Fibroblast of skin of left quadriceps (primary cell): ENCODE results near the gene NIM1K.
"Not testable (repeated sequence)": the region's sequence is repeated elsewhere in the genome, so short reads cannot be mapped to it uniquely, and the experiment has no call there.

ENCODE experiments used
- DNase-seq, 2 experiments: peaks; one replicate each; pipeline ENCODE4 v3.0.0-alpha.2; 2013; ENCODE audit warnings: low read depth in 2 of 2

Gene NIM1K

GRCh38 chr5:43191740-43192557, at the start of gene NIM1K:
Gene NIM1K (plus strand): TSS chr5:43192225. CDS start chr5:43245776, 53,551 bp downstream.
- no peak for DNase-seq

- no peak for DNase-seq
Measured at GRCh38 chr5:43145071-43145470, 47.0 kb upstream of the NIM1K start.

- DNase-seq: no peak
Measured at GRCh38 chr5:43146958-43147357, 45.1 kb upstream of the NIM1K start.

GRCh38 chr5:43148417-43148816, 43.6 kb upstream of the NIM1K start:
- no peak for DNase-seq

GRCh38 chr5:43149231-43149630, 42.8 kb upstream of the NIM1K start:
- DNase-seq: no peak

- no peak for DNase-seq
Measured at GRCh38 chr5:43150075-43150474, 42.0 kb upstream of the NIM1K start.

- no peak for DNase-seq
Measured at GRCh38 chr5:43150748-43151147, 41.3 kb upstream of the NIM1K start.

GRCh38 chr5:43152946-43153345, 39.1 kb upstream of the NIM1K start:
- peak; percentile 7 to 9 for DNase-seq

GRCh38 chr5:43154469-43154868, 37.6 kb upstream of the NIM1K start:
- DNase-seq: no peak

- no peak for DNase-seq
Measured at GRCh38 chr5:43155394-43156096, 36.5 kb upstream of the NIM1K start.

GRCh38 chr5:43156388-43156787, 35.6 kb upstream of the NIM1K start:
- DNase-seq: no peak

GRCh38 chr5:43157068-43157467, 35.0 kb upstream of the NIM1K start:
- DNase-seq: no peak

GRCh38 chr5:43161244-43161643, 30.8 kb upstream of the NIM1K start:
- no peak for DNase-seq

- not testable (repeated sequence) for DNase-seq
Measured at GRCh38 chr5:43164801-43165200, 27.2 kb upstream of the NIM1K start.

GRCh38 chr5:43165323-43165722, 26.7 kb upstream of the NIM1K start:
- DNase-seq: no peak

- DNase-seq: no peak
Measured at GRCh38 chr5:43168175-43168574, 23.9 kb upstream of the NIM1K start.

GRCh38 chr5:43171451-43171850, 20.6 kb upstream of the NIM1K start:
- no peak for DNase-seq

- DNase-seq: no peak
Measured at GRCh38 chr5:43171926-43172325, 20.1 kb upstream of the NIM1K start.

GRCh38 chr5:43172779-43173178, 19.2 kb upstream of the NIM1K start:
- no peak for DNase-seq

- no peak for DNase-seq
Measured at GRCh38 chr5:43174586-43174985, 17.4 kb upstream of the NIM1K start.

GRCh38 chr5:43179836-43180235, 12.2 kb upstream of the NIM1K start:
- DNase-seq: no peak

GRCh38 chr5:43182421-43182820, 9.6 kb upstream of the NIM1K start:
- no peak for DNase-seq

GRCh38 chr5:43183101-43183500, 8.9 kb upstream of the NIM1K start:
- not testable (repeated sequence) for DNase-seq
